ENCODE results near the gene PDP2. TPM values are rescaled to one million over a fixed set of nuclear protein-coding genes. Genes with fewer than 3 reads are reported as not detected.
A peak's percentile ranks its signal among the peaks of the same experiment; 100 is the strongest.

Gene PDP2
- total RNA-seq, 1 experiment from 2014 or later = 21.5 TPM

DNA sequence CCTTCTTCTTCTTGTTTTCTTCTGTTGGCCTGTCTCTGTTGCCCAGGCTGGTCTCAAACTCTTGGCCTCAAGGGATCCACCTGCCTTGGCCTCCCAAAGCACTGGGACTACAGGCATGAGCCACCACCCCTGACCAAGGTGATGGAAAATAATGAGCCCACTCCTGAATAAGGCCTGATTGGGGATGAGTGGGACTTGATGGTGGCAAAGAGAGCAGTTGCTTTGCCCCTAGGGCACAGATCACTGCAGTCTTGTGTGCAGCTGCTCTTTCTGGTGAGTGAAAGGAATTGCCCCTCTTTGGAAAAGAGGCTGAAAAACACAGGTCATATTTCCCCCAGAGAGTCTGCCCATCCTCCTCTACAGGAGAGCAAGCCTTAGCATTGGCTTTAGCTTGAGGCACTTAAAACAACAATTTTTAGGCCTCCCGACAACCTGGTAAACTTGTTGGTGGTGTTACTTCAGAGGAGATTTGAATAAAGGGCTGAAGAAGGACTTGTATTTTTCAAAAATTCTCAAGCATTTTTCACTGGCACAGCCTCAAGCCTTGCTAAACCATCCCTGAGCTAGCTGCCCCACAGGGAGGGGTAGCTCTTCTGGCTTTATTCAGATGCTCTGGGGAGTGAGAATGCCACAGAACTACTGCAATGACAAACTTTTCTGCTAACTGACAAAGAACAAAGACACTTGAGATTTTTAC is 6.1 kb upstream of the PDP2 start:
- H3K27me3 Mint-ChIP-seq (ENCODE audit: insufficient read depth, unreplicated experiment) = no peaks in the 10 kb centered on the region
- POLR2A ChIA-PET = no interaction called here
- no peak for DNase-seq (ENCODE audit: unreplicated experiment)
- no peaks in the 10 kb centered on the region for H3K9me3 Mint-ChIP-seq (ENCODE audit: unreplicated experiment)
- peaks cover 14% of the 10 kb centered on the region for H3K4me1 Mint-ChIP-seq (ENCODE audit: insufficient read depth, unreplicated experiment)
- CTCF ChIA-PET = interaction anchor here (0.6 to 12.7 kb wide), 12 partner anchors 12 to 467 kb away, joined by 3 to 197 read pairs (median 4); partner anchors contain the start of gene NAE1
- intact Hi-C loops (cut with micrococcal nuclease) = no loop called here
- no peak overlapping the region for H3K27ac Mint-ChIP-seq (ENCODE audit: low read depth, unreplicated experiment)
- no TSS peak for BruUV-seq (replicated peaks)
- H3K4me3 Mint-ChIP-seq (ENCODE audit: unreplicated experiment) = no peak overlapping the region
- TF ChIP-seq, protein P1, sequence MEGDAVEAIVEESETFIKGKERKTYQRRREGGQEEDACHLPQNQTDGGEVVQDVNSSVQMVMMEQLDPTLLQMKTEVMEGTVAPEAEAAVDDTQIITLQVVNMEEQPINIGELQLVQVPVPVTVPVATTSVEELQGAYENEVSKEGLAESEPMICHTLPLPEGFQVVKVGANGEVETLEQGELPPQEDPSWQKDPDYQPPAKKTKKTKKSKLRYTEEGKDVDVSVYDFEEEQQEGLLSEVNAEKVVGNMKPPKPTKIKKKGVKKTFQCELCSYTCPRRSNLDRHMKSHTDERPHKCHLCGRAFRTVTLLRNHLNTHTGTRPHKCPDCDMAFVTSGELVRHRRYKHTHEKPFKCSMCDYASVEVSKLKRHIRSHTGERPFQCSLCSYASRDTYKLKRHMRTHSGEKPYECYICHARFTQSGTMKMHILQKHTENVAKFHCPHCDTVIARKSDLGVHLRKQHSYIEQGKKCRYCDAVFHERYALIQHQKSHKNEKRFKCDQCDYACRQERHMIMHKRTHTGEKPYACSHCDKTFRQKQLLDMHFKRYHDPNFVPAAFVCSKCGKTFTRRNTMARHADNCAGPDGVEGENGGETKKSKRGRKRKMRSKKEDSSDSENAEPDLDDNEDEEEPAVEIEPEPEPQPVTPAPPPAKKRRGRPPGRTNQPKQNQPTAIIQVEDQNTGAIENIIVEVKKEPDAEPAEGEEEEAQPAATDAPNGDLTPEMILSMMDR (IDR thresholded peaks at IDR 0.05; ENCODE audit: unreplicated experiment) = no peak
- H3K36me3 Mint-ChIP-seq (ENCODE audit: insufficient read depth, unreplicated experiment) = no peaks in the 10 kb centered on the region

DNA sequence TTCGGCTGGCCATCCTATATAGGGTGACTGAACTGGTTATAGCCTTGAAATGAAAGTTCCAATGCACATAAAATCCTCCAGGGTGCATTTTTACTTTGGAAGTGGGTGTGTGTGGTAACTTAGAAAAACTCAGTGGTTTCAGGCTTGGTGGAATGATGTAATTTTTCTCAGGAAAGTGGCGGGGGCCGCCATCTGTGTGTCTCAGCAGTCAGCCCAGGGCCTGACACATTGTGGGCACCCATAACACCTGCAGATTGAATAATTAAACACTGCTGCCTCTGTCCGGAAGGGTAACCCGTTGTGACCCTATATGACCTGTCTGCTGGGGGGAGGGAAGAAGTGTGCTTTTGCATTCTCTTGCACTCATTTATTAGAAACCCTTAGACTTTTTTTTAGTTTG is 2.2 kb upstream of the PDP2 start:
- TF ChIP-seq, protein P1 (IDR thresholded peaks at IDR 0.05; ENCODE audit: unreplicated experiment) = no peak
- Mint-ChIP-seq H3K4me1 (ENCODE audit: insufficient read depth, unreplicated experiment) (peaks cover 19% of the 10 kb centered on the region), H3K27me3 (ENCODE audit: insufficient read depth, unreplicated experiment) (no peaks in the 10 kb centered on the region), H3K4me3 (ENCODE audit: unreplicated experiment) (no peak overlapping the region), H3K27ac (ENCODE audit: low read depth, unreplicated experiment) (no peak overlapping the region), H3K36me3 (ENCODE audit: insufficient read depth, unreplicated experiment) (no peaks in the 10 kb centered on the region), H3K9me3 (ENCODE audit: unreplicated experiment) (no peaks in the 10 kb centered on the region)
- no peak for DNase-seq (ENCODE audit: unreplicated experiment)
- intact Hi-C loops (cut with micrococcal nuclease) = no loop called here
- ChIA-PET POLR2A (interaction anchor here (0.6 kb wide), 1 partner anchor 574 kb away, joined by 3 read pairs; no protein-coding TSS in a partner anchor), CTCF (interaction anchor here (1.7 kb wide), 1 partner anchor 10 kb away, joined by 6 read pairs; no protein-coding TSS in a partner anchor)
- no TSS peak for BruUV-seq (replicated peaks)

DNA sequence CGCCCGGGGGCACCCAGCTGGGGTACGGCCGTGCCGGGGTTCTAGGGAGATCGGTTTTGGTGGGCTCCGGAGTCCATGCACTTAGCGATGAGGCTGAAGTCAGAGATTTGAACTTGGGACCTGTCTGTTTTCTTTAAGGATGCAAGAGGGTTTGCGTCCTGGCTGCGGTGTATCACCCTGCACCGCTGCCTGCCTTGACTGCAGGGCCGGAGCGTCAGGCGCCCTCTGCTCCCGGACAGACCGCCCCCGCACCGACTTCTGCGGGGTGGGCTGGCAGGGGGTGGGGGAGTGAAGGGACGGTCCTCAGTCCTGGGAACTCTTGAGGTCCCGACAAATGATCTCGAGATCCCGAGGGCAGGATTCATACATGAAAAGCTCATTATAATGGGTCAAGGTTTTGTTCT is 701 bp downstream of the PDP2 start:
- Mint-ChIP-seq H3K9me3 (ENCODE audit: unreplicated experiment) (no peaks in the 10 kb centered on the region), H3K36me3 (ENCODE audit: insufficient read depth, unreplicated experiment) (peaks cover 20% of the 10 kb centered on the region), H3K27ac (ENCODE audit: low read depth, unreplicated experiment) (no peak overlapping the region), H3K4me1 (ENCODE audit: insufficient read depth, unreplicated experiment) (peaks cover 16% of the 10 kb centered on the region), H3K4me3 (ENCODE audit: unreplicated experiment) (peak overlapping the region; percentile 96), H3K27me3 (ENCODE audit: insufficient read depth, unreplicated experiment) (no peaks in the 10 kb centered on the region)
- CTCF ChIA-PET = interaction anchor here (0.5 to 5.6 kb wide), 10 partner anchors 8 to 304 kb away, joined by 3 to 38 read pairs (median 4); partner anchors contain the start of genes CDH16 and NAE1
- POLR2A ChIA-PET = interaction anchor here (0.7 to 3.1 kb wide), 14 partner anchors 10 to 346 kb away, joined by 3 to 25 read pairs (median 4); partner anchors contain the start of genes CBFB, CIAO2B, DYNC1LI2 and NAE1
- BruUV-seq (replicated peaks) = no TSS peak
- no peak for DNase-seq (ENCODE audit: unreplicated experiment)
- intact Hi-C loops (cut with micrococcal nuclease) = no loop called here
- TF ChIP-seq, protein P1 (IDR thresholded peaks at IDR 0.05; ENCODE audit: unreplicated experiment) = no peak

DNA sequence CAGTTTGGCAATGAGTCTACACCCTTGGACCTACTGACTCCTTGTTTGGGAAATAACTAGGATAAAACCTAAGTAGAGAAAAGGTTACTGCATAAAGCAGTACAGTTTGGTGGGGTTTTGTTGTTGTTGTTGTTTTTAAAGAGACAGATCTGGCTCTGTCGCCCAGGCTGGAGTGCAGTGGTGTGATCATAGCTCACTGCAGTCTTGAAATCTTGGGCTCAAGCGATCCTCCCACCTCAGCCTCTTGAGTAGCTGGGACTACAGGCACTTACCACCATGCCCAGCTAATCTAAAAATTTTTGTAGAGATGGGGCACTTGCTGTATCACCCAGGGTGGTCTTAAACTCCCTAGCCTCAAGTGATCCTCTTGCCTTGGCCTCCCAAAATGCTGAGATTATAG is 1.2 kb downstream of the PDP2 start:
- H3K4me3 Mint-ChIP-seq (ENCODE audit: unreplicated experiment) = peak overlapping the region; percentile 96
- POLR2A ChIA-PET = interaction anchor here (0.8 to 3.1 kb wide), 6 partner anchors 9 to 58 kb away, joined by 3 to 25 read pairs (median 11); partner anchors contain the start of genes CIAO2B and NAE1
- H3K27ac Mint-ChIP-seq (ENCODE audit: low read depth, unreplicated experiment) = no peak overlapping the region
- H3K27me3 Mint-ChIP-seq (ENCODE audit: insufficient read depth, unreplicated experiment) = no peaks in the 10 kb centered on the region
- peaks cover 20% of the 10 kb centered on the region for H3K4me1 Mint-ChIP-seq (ENCODE audit: insufficient read depth, unreplicated experiment)
- CTCF ChIA-PET = interaction anchor here (0.9 to 5.6 kb wide), 9 partner anchors 9 to 304 kb away, joined by 3 to 38 read pairs (median 4); partner anchors contain the start of gene NAE1
- intact Hi-C loops (cut with micrococcal nuclease) = no loop called here
- no peak for DNase-seq (ENCODE audit: unreplicated experiment)
- no TSS peak for BruUV-seq (replicated peaks)
- no peaks in the 10 kb centered on the region for H3K9me3 Mint-ChIP-seq (ENCODE audit: unreplicated experiment)
- peaks cover 23% of the 10 kb centered on the region for H3K36me3 Mint-ChIP-seq (ENCODE audit: insufficient read depth, unreplicated experiment)
- TF ChIP-seq, protein P1 (IDR thresholded peaks at IDR 0.05; ENCODE audit: unreplicated experiment) = no peak

All from MCF 10A (cell line).